ENCODE measurements around the gene SH3YL1.

DNA sequence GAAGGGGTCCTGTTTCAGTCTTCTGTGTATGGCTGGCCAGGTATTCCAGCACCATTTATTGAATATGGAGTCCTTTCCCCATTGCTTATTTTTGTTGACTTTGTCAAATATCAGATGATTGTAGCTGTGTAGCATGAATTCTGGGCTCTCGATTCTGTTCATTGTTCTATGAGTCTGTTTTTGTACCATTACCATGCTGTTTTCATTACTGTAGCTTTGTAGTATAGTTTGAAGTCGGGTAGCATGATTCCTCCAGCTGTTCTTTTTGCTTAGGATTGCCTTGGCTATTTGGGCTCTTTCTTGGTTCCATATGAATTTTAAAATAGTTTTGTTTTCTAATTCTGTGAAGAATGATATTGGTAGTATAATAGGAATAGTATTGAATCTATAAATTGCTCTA lies 6.0 kb downstream of the SH3YL1 start:
- TF ChIP-seq EZH2phosphoT487 (IDR thresholded peaks at IDR 0.05; ENCODE audit: low read length) (no peak), EZH2 (optimal IDR thresholded peaks at IDR 0.05; ENCODE audit: low read depth, low read length) (no peak)

All from MM.1S (cell line).